ENCODE data around the gene SEMA3A.
A peak's percentile ranks its signal among the peaks of the same experiment; 100 is the strongest.

SEMA3A gene

GRCh38 chr7:84002348-84002747, 192.2 kb downstream of the SEMA3A start:
- peak; percentile 5 for FAIRE-seq

GRCh38 chr7:83996879-83997278, 197.7 kb downstream of the SEMA3A start:
- FAIRE-seq = no peak

GRCh38 chr7:83987764-83988163, 206.8 kb downstream of the SEMA3A start:
- no peak for FAIRE-seq

- no peak for FAIRE-seq
Measured at GRCh38 chr7:83985821-83986220, 208.8 kb downstream of the SEMA3A start.

GRCh38 chr7:83984591-83984990, 210.0 kb downstream of the SEMA3A start:
- FAIRE-seq = no peak

GRCh38 chr7:83984076-83984475, 210.5 kb downstream of the SEMA3A start:
- peak; percentile 9 for FAIRE-seq

- FAIRE-seq = no peak
Measured at GRCh38 chr7:83983606-83984005, 211.0 kb downstream of the SEMA3A start.

- peak; percentile 98 for FAIRE-seq
Measured at GRCh38 chr7:83976302-83976701, 218.3 kb downstream of the SEMA3A start.

- FAIRE-seq = peak; percentile 33
Measured at GRCh38 chr7:83970081-83970480, 224.5 kb downstream of the SEMA3A start.

- no peak for FAIRE-seq
Measured at GRCh38 chr7:83964318-83964717, 230.3 kb downstream of the SEMA3A start.

- no peak for FAIRE-seq
Measured at GRCh38 chr7:83957333-83957732, 237.3 kb downstream of the SEMA3A start.

- FAIRE-seq = no peak
Measured at GRCh38 chr7:83956104-83956503, 238.5 kb downstream of the SEMA3A start.

GRCh38 chr7:83952236-83952635, 242.4 kb downstream of the SEMA3A start:
- no peak for FAIRE-seq

GRCh38 chr7:83947260-83947659, 247.3 kb downstream of the SEMA3A start:
- no peak for FAIRE-seq

- no peak for FAIRE-seq
Measured at GRCh38 chr7:83946801-83947200, 247.8 kb downstream of the SEMA3A start.

GRCh38 chr7:83941300-83941699, 253.3 kb downstream of the SEMA3A start:
- FAIRE-seq = no peak

- FAIRE-seq = no peak
Measured at GRCh38 chr7:83937930-83938329, 256.7 kb downstream of the SEMA3A start.

GRCh38 chr7:83936056-83936708, 258.4 kb downstream of the SEMA3A start:
- FAIRE-seq = peak; percentile 91

GRCh38 chr7:83934118-83934734, 260.4 kb downstream of the SEMA3A start:
- peak; percentile 33 for FAIRE-seq

- no peak for FAIRE-seq
Measured at GRCh38 chr7:83931968-83932367, 262.6 kb downstream of the SEMA3A start.

- FAIRE-seq = no peak
Measured at GRCh38 chr7:83930262-83930661, 264.3 kb downstream of the SEMA3A start.

- no peak for FAIRE-seq
Measured at GRCh38 chr7:83925860-83926259, 268.7 kb downstream of the SEMA3A start.

- FAIRE-seq = no peak
Measured at GRCh38 chr7:83921941-83922607, 272.5 kb downstream of the SEMA3A start.

GRCh38 chr7:83921271-83921940, 273.2 kb downstream of the SEMA3A start:
- no peak for FAIRE-seq

Measured in islet of Langerhans (tissue), 1 donor.